ENCODE measurements around the gene ADPRM.
"Not testable (repeated sequence)": the region's sequence is repeated elsewhere in the genome, so short reads cannot be mapped to it uniquely, and the experiment has no call there.

Gene ADPRM

GRCh38 chr17:10697092-10698081 is at the start of gene ADPRM, which contains the start of gene SCO1:
Gene ADPRM, plus strand, starts transcription at chr17:10697594. Its CDS starts 7,333 bp downstream, at chr17:10704927.
Gene SCO1, minus strand, starts transcription at chr17:10697533. Its CDS starts 26 bp downstream, at chr17:10697507.
- peak; percentile 82 to 83 for DNase-seq

GRCh38 chr17:10648381-10648780 is 49.0 kb upstream of the ADPRM start:
- no peak for DNase-seq

GRCh38 chr17:10648956-10649355 is 48.4 kb upstream of the ADPRM start:
- no peak for DNase-seq

GRCh38 chr17:10649602-10650001 is 47.8 kb upstream of the ADPRM start:
- no peak for DNase-seq

GRCh38 chr17:10651927-10652326 is 45.5 kb upstream of the ADPRM start:
- DNase-seq = no peak

GRCh38 chr17:10652984-10653659 is 44.3 kb upstream of the ADPRM start:
- no peak for DNase-seq

GRCh38 chr17:10653987-10654386 is 43.4 kb upstream of the ADPRM start:
- DNase-seq = no peak

GRCh38 chr17:10657148-10657547 is 40.2 kb upstream of the ADPRM start, which contains the start of gene MYH3:
Gene MYH3, minus strand, starts transcription at chr17:10657309. Its CDS starts 2,245 bp downstream, at chr17:10655064.
- DNase-seq = no peak

GRCh38 chr17:10657879-10658278 is 39.5 kb upstream of the ADPRM start:
- DNase-seq = no peak

- DNase-seq = no peak
Observed at GRCh38 chr17:10661437-10661836, 36.0 kb upstream of the ADPRM start.

- DNase-seq = no peak
Observed at GRCh38 chr17:10663231-10663630, 34.2 kb upstream of the ADPRM start.

- DNase-seq = no peak
Observed at GRCh38 chr17:10664571-10664970, 32.8 kb upstream of the ADPRM start.

GRCh38 chr17:10666906-10667305 is 30.5 kb upstream of the ADPRM start:
- DNase-seq = no peak

GRCh38 chr17:10668775-10669174 is 28.6 kb upstream of the ADPRM start:
- no peak for DNase-seq

- no peak for DNase-seq
Observed at GRCh38 chr17:10673312-10673711, 24.1 kb upstream of the ADPRM start.

- no peak for DNase-seq
Observed at GRCh38 chr17:10674704-10675103, 22.7 kb upstream of the ADPRM start.

- DNase-seq = no peak
Observed at GRCh38 chr17:10681866-10682446, 15.4 kb upstream of the ADPRM start.

- DNase-seq = no peak
Observed at GRCh38 chr17:10683853-10684252, 13.5 kb upstream of the ADPRM start.

- DNase-seq = no peak
Observed at GRCh38 chr17:10687499-10687898, 9.9 kb upstream of the ADPRM start.

GRCh38 chr17:10695875-10696407 is 1.5 kb upstream of the ADPRM start:
- not testable (repeated sequence) for DNase-seq

GRCh38 chr17:10698096-10698818 is 863 bp downstream of the ADPRM start:
- DNase-seq = no peak

GRCh38 chr17:10699856-10700255 is 2.5 kb downstream of the ADPRM start:
- no peak for DNase-seq
